Mesendoderm (in vitro differentiated cells): ENCODE measurements around the gene TLR6.

Experiments used
- DNase-seq: peaks from one replicate; pipeline ENCODE4 v3.0.0; 2013
- H2AK5ac ChIP-seq: 2 replicates; pipeline ENCODE4 v1.6.1; 2013; ENCODE audit warnings: low read length, inconsistent platforms
- H2BK120ac ChIP-seq: 2 replicates; pipeline ENCODE4 v1.6.1; 2013; ENCODE audit warnings: low read depth, mild to moderate bottlenecking, low read length, moderate library complexity, mixed read lengths
- H2BK15ac ChIP-seq: replicated peaks from 2 replicates; pipeline ENCODE4 v1.6.1; 2013; ENCODE audit warnings: low read depth, mild to moderate bottlenecking, moderate library complexity
- H2BK5ac ChIP-seq: 2 replicates; pipeline ENCODE4 v1.6.1; 2013; ENCODE audit warnings: low read length, inconsistent platforms
- H3K18ac ChIP-seq: 2 replicates; pipeline ENCODE4 v1.6.1; 2013; ENCODE audit warnings: mild to moderate bottlenecking, low read length, mixed read lengths
- H3K23ac ChIP-seq: one replicate; pipeline ENCODE4 v1.6.1; 2013; ENCODE audit warnings: low read length
- H3K27ac ChIP-seq: 2 replicates; pipeline ENCODE4 v1.5.1; 2013; ENCODE audit warnings: low read depth, mild to moderate bottlenecking, inconsistent platforms, low read length, moderate library complexity
- H3K27me3 ChIP-seq: 2 replicates; pipeline ENCODE4 v1.6.1; 2013; ENCODE audit warnings: low read length, control low read depth, mild to moderate bottlenecking, inconsistent platforms; ENCODE audit not compliant: insufficient read depth, poor library complexity
- H3K36me3 ChIP-seq: 2 replicates; pipeline ENCODE4 v1.6.1; 2013; ENCODE audit warnings: low read length, inconsistent platforms; ENCODE audit not compliant: control insufficient read depth, insufficient read depth
- H3K4ac ChIP-seq: one replicate; pipeline ENCODE4 v1.6.1; 2013; ENCODE audit warnings: low read depth, mild to moderate bottlenecking, low read length, moderate library complexity
- H3K4me1 ChIP-seq: 2 replicates; pipeline ENCODE4 v1.6.1; 2013; ENCODE audit warnings: low read depth, low read length, inconsistent platforms; ENCODE audit not compliant: control insufficient read depth
- H3K4me2 ChIP-seq: 2 replicates; pipeline ENCODE4 v1.6.1; 2013; ENCODE audit warnings: low read length
- H3K4me3 ChIP-seq: 2 replicates; pipeline ENCODE4 v1.5.1; 2013; ENCODE audit warnings: mild to moderate bottlenecking, low read length
- H3K56ac ChIP-seq: one replicate; pipeline ENCODE4 v1.6.1; 2013; ENCODE audit warnings: low read length
- H3K79me1 ChIP-seq: 2 replicates; pipeline ENCODE4 v1.6.1; 2013; ENCODE audit warnings: low read length, inconsistent platforms
- H3K79me2 ChIP-seq: 2 replicates; pipeline ENCODE4 v1.6.1; 2013; ENCODE audit warnings: mild to moderate bottlenecking, low read length; ENCODE audit not compliant: control insufficient read depth, insufficient read depth
- H3K9ac ChIP-seq: 2 replicates; pipeline ENCODE4 v1.6.1; 2013; ENCODE audit warnings: low read length, inconsistent platforms
- H4K5ac ChIP-seq: one replicate; pipeline ENCODE4 v1.6.1; 2013; ENCODE audit warnings: low read length
- H4K8ac ChIP-seq: one replicate; pipeline ENCODE4 v1.6.1; 2013; ENCODE audit warnings: low read depth, mild to moderate bottlenecking, control low read depth, low read length, moderate library complexity
- WGBS: extraction: QIAGEN DNeasy Blood & Tissue Kit; methylation state at CpG from one replicate; pipeline ENCODE4 v1.1.7; 2013; ENCODE audit warnings: low lambda C conversion rate, missing lambda C conversion rate; ENCODE audit not compliant: insufficient coverage; ENCODE audit errors: extremely low coverage; 5-methylcytosine and 5-hydroxymethylcytosine counted together

TLR6 gene

DNA sequence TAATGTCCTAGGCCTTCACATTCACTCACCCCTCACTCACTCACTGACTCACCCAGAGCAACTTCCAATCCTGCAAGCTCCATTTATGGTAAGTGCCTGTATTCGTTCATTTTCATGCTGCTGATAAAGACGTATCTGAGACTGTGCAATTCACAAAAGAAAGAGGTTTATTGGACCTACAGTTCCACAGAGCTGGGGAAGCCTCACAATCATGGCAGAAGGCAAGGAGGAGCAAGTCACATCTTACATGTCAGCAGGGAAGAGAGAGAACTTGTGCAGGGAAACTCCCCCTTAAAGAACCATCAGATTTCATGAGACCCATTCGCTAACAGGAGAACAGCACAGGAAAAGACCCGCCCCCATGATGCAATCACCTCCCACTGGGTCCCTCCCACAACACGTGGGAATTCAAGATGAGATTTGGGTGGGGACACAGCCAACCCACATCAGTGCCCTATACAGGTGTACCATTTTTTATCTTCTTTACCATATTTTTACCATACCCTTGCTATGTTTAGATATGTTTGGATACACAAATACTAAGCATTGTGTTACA is 33.8 kb downstream of the TLR6 start:
- Histone ChIP-seq H3K23ac (no peak overlapping the region), H4K8ac (no peak overlapping the region), H4K5ac (no peak overlapping the region), H3K4me3 (no peak overlapping the region), H3K36me3 (no peaks in the 10 kb centered on the region), H2BK120ac (no peak overlapping the region), H2BK15ac (no peak overlapping the region), H3K27ac (no peak overlapping the region), H3K4ac (no peak overlapping the region), H3K18ac (no peak overlapping the region), H3K4me2 (no peak overlapping the region), H3K27me3 (no peaks in the 10 kb centered on the region), H3K9ac (no peak overlapping the region), H3K56ac (no peak overlapping the region), H2AK5ac (no peak overlapping the region), H2BK5ac (no peak overlapping the region), H3K79me2 (no peaks in the 10 kb centered on the region), H3K79me1 (no peaks in the 10 kb centered on the region), H3K4me1 (no peaks in the 10 kb centered on the region)
- no peak for DNase-seq
- no CpG with 5 or more reads among the region's 5 CpGs for WGBS

DNA sequence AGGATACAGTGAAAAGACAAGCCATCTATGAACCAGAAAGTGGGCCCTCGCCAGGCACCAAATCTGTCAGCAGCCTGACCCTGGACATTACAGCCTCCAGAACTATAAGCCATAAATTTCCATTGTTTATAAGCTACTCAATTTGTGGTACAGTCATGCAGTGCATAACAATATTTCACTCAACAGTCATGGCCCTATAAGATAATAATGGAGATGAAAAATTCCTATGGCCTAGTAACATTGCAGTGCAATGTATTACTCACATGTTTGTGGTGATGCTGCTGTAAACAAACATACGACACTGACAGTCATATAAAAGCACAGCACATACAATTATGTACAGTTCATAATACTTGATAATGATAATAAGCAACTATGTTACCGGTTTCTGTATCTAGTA is 34.9 kb downstream of the TLR6 start:
- H3K27me3 ChIP-seq = no peaks in the 10 kb centered on the region
- no peaks in the 10 kb centered on the region for H3K79me2 ChIP-seq
- no peaks in the 10 kb centered on the region for H3K79me1 ChIP-seq
- H4K5ac ChIP-seq = no peak overlapping the region
- WGBS = no CpG with 5 or more reads among the region's 3 CpGs
- H3K9ac ChIP-seq = no peak overlapping the region
- H3K4ac ChIP-seq = no peak overlapping the region
- H4K8ac ChIP-seq = no peak overlapping the region
- no peak overlapping the region for H2BK5ac ChIP-seq
- no peak overlapping the region for H3K18ac ChIP-seq
- H3K4me1 ChIP-seq = no peaks in the 10 kb centered on the region
- H3K4me2 ChIP-seq = no peak overlapping the region
- DNase-seq = no peak
- H2AK5ac ChIP-seq = no peak overlapping the region
- no peak overlapping the region for H3K56ac ChIP-seq
- no peak overlapping the region for H3K27ac ChIP-seq
- H2BK15ac ChIP-seq = no peak overlapping the region
- no peak overlapping the region for H3K23ac ChIP-seq
- H3K4me3 ChIP-seq = no peak overlapping the region
- no peaks in the 10 kb centered on the region for H3K36me3 ChIP-seq
- no peak overlapping the region for H2BK120ac ChIP-seq

DNA sequence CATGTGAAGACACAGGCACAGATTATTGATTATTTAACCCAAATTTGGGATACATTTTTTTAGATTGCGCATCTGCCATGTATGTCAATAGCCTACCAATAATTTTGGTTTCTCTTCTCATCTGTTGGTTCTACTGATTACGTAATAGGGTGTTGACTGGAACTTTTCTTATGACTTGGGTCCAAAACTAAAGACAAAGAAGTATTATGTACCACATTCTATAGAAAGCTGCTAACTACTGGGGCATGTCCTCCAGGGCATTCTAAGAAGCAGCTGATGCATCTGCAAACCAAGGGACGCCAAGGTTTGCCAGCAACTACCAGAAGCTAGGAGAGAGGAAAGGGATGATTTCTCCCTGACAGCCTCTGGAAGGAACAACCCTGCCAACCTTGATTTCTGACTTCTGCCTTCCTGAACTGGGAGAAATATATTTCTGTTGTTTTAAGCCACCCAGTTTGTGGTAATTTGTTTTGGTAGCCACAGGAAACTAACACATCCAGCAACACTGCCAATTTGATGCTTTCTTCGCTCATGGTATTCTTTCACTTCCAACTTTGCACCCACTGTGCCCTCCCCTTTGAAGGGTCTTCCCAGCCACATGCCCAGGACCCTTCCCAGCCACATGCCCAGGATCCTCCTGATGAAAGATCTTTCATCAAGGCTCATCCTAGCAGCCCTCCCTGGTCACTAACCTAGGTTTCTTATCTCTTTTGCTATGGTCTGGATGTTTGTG is 36.1 kb downstream of the TLR6 start:
- no peak overlapping the region for H2BK15ac ChIP-seq
- no peak overlapping the region for H3K56ac ChIP-seq
- H3K79me1 ChIP-seq = no peaks in the 10 kb centered on the region
- no peak overlapping the region for H2AK5ac ChIP-seq
- no peaks in the 10 kb centered on the region for H3K36me3 ChIP-seq
- DNase-seq = no peak
- no peak overlapping the region for H2BK120ac ChIP-seq
- H4K8ac ChIP-seq = no peak overlapping the region
- H2BK5ac ChIP-seq = no peak overlapping the region
- WGBS = no CpG with 5 or more reads among the region's 4 CpGs
- no peak overlapping the region for H3K4me3 ChIP-seq
- H3K4me1 ChIP-seq = no peaks in the 10 kb centered on the region
- H3K79me2 ChIP-seq = no peaks in the 10 kb centered on the region
- no peak overlapping the region for H3K27ac ChIP-seq
- H4K5ac ChIP-seq = no peak overlapping the region
- H3K18ac ChIP-seq = no peak overlapping the region
- H3K27me3 ChIP-seq = no peaks in the 10 kb centered on the region
- H3K4me2 ChIP-seq = no peak overlapping the region
- no peak overlapping the region for H3K23ac ChIP-seq
- H3K4ac ChIP-seq = no peak overlapping the region
- no peak overlapping the region for H3K9ac ChIP-seq

DNA sequence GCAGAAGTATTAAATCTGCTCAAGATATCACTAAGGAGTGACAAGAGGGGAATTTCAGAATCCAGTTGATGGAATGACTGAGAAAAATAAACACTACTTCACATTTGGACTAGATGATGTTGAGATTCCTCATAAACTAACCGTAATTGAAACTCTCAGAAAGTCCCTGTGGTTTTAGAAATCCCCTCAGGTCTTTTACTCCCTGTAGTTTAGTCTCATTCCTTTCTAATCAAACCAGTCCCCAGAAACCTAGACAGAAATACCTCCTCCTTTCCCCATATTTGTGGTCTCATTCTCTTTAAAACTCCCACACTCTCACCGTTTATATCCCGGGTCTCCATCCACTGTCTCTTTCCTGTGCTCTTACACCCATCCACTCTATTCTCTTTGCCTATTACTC is 37.0 kb downstream of the TLR6 start:
- Histone ChIP-seq H3K4me2 (no peak overlapping the region), H3K56ac (no peak overlapping the region), H2BK5ac (no peak overlapping the region), H3K27me3 (no peaks in the 10 kb centered on the region), H3K4ac (no peak overlapping the region), H3K9ac (no peak overlapping the region), H2BK120ac (no peak overlapping the region), H3K79me1 (no peaks in the 10 kb centered on the region), H4K5ac (no peak overlapping the region), H3K4me3 (no peak overlapping the region), H2BK15ac (no peak overlapping the region), H3K23ac (no peak overlapping the region), H3K36me3 (no peaks in the 10 kb centered on the region), H3K18ac (no peak overlapping the region), H4K8ac (no peak overlapping the region), H2AK5ac (no peak overlapping the region), H3K4me1 (no peaks in the 10 kb centered on the region), H3K79me2 (no peaks in the 10 kb centered on the region), H3K27ac (no peak overlapping the region)
- WGBS = no CpG with 5 or more reads among the region's 3 CpGs
- no peak for DNase-seq

DNA sequence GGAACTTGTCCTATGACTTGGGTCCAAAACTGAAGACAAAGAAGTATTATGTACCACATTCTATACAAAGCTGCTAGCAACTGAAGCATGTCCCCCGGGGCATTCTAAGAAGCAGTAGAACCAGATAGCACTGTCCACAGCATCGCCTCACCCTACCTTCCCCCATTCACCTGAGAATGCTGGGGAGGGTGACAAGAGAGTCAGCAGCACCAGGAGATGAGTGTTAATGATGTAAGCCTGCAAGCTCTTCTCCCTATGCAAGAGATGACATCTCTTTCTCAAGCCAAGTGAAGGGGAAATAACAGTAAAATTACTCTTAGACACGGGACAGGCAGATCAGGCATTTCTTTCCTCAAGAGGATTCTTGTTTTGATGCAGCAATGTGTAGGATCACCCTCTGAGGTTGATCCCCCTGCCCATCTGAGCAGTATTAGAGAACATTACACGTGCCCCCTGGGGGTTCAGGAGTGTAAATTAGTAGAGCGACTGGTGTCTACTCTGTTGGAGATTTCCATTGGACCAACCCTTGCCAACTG is 38.1 kb downstream of the TLR6 start:
- Histone ChIP-seq H3K9ac (no peak overlapping the region), H3K36me3 (no peaks in the 10 kb centered on the region), H2BK15ac (no peak overlapping the region), H3K27ac (no peak overlapping the region), H2BK120ac (no peak overlapping the region), H3K79me2 (no peaks in the 10 kb centered on the region), H3K23ac (no peak overlapping the region), H3K4me3 (no peak overlapping the region), H2AK5ac (no peak overlapping the region), H3K4me1 (no peaks in the 10 kb centered on the region), H4K8ac (no peak overlapping the region), H3K27me3 (no peaks in the 10 kb centered on the region), H3K56ac (no peak overlapping the region), H3K4me2 (no peak overlapping the region), H3K18ac (no peak overlapping the region), H4K5ac (no peak overlapping the region), H2BK5ac (no peak overlapping the region), H3K79me1 (no peaks in the 10 kb centered on the region), H3K4ac (no peak overlapping the region)
- no CpG with 5 or more reads among the region's 5 CpGs for WGBS
- DNase-seq = no peak
